RWPE2 (cell line): ENCODE measurements around the gene PLA2G2D.

ENCODE experiments used
- ATAC-seq: fragments of 200-7000 bp; cut with Tn5 transposase; 3 replicates; pipeline ENCODE4 v1.9.1; 2021; ENCODE audit warnings: low read depth
- DNase-seq: peaks from one replicate; pipeline ENCODE4 v3.0.0-alpha.2; 2020; ENCODE audit warnings: low spot score
- H3K27ac ChIP-seq: fragments of 450-650 bp; 2 replicates; pipeline ENCODE4 v1.5.1; 2017; ENCODE audit warnings: mild to moderate bottlenecking; ENCODE audit not compliant: poor library complexity, severe bottlenecking
- H3K27me3 ChIP-seq: fragments of 250-450 bp; sonication (Bioruptor Pico); 2 replicates; pipeline ENCODE4 v1.5.1; 2021; ENCODE audit warnings: mild to moderate bottlenecking, moderate library complexity; ENCODE audit not compliant: insufficient read depth, poor library complexity, severe bottlenecking
- H3K36me3 ChIP-seq: fragments of 250-450 bp; sonication (Bioruptor Pico); 2 replicates; pipeline ENCODE4 v1.5.1; 2020; ENCODE audit warnings: low read depth, mild to moderate bottlenecking, moderate library complexity
- H3K4me1 ChIP-seq: fragments of 250-450 bp; sonication (Bioruptor Pico); 2 replicates; pipeline ENCODE4 v1.5.1; 2021; ENCODE audit warnings: mild to moderate bottlenecking, moderate library complexity; ENCODE audit not compliant: insufficient read depth, poor library complexity, severe bottlenecking
- H3K4me3 ChIP-seq: fragments of 250-450 bp; sonication (Bioruptor Pico); 2 replicates; pipeline ENCODE4 v1.5.1; 2021; ENCODE audit warnings: mild to moderate bottlenecking, moderate library complexity; ENCODE audit not compliant: severe bottlenecking
- H3K9me3 ChIP-seq: fragments of 250-450 bp; sonication (Bioruptor Pico); 2 replicates; pipeline ENCODE4 v1.5.1; 2021; ENCODE audit warnings: mild to moderate bottlenecking, moderate library complexity; ENCODE audit not compliant: severe bottlenecking
- CTCF ChIP-seq: fragments of 450-650 bp; IDR thresholded peaks from one replicate; pipeline ENCODE4 v1.5.1; 2017; ENCODE audit warnings: mild to moderate bottlenecking, moderate library complexity; ENCODE audit not compliant: poor library complexity, severe bottlenecking

PLA2G2D gene

DNA sequence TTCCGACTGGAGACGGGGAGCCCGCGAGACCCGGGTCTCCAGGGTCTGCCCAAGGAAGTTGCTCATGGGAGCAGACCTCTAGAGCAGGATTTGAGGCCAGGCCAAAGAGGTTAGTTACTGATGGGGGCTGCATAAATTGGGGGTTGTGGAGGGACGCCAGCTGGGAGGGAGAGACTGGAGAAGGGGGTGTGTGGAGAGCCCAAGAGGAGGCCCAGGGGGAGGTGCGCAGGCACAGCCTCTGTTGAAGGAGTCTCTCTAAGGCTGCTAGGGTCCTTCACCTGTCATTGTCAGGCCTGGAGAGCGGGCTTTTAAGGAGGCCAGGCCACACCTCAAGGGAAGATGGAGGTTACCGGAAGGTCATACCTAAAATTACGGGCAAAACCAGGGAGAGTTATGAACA lies 49.0 kb downstream of the PLA2G2D start:
- Histone ChIP-seq H3K9me3 (no peaks in the 10 kb centered on the region), H3K36me3 (no peaks in the 10 kb centered on the region), H3K27ac (no peak overlapping the region), H3K27me3 (no peaks in the 10 kb centered on the region), H3K4me3 (no peak overlapping the region), H3K4me1 (no peaks in the 10 kb centered on the region)
- TF ChIP-seq CTCF = no peak
- no peak for ATAC-seq
- DNase-seq = no peak

- ATAC-seq = no peak
- no peaks in the 10 kb centered on the region for H3K9me3 ChIP-seq
Observed at GRCh38 chr1:20069874-20070273, 49.5 kb downstream of the PLA2G2D start, which contains the start of gene PLA2G5. Gene PLA2G5, plus strand, starts transcription at chr1:20070194. Its CDS starts 14,637 bp downstream, at chr1:20084831.

GRCh38 chr1:20068722-20069121 lies 50.6 kb downstream of the PLA2G2D start:
- TF ChIP-seq CTCF = no peak
- no peak overlapping the region for H3K4me3 ChIP-seq
- H3K9me3 ChIP-seq = no peaks in the 10 kb centered on the region
- DNase-seq (no peak), ATAC-seq (no peak)
- H3K4me1 ChIP-seq = peaks cover 2% of the 10 kb centered on the region
- no peaks in the 10 kb centered on the region for H3K36me3 ChIP-seq
- H3K27ac ChIP-seq = no peak overlapping the region
- H3K27me3 ChIP-seq = no peaks in the 10 kb centered on the region

More at GRCh38 chr1:20069874-20070273, 49.5 kb downstream of the PLA2G2D start, which contains the start of gene PLA2G5:
- TF ChIP-seq CTCF = no peak
- H3K4me3 ChIP-seq = no peak within 1 kb of the TSS
- DNase-seq = no peak
- H3K27ac ChIP-seq = no peak within 1 kb of the TSS
- H3K4me1 ChIP-seq = no peaks in the 10 kb centered on the region
- no peaks in the 10 kb centered on the region for H3K27me3 ChIP-seq
- no peaks in the 10 kb centered on the region for H3K36me3 ChIP-seq

GRCh38 chr1:20063861-20064292 lies 55.5 kb downstream of the PLA2G2D start:
- H3K27ac ChIP-seq = peak overlapping the region; percentile 19
- DNase-seq = no peak

More at GRCh38 chr1:20063861-20064292, 55.5 kb downstream of the PLA2G2D start:
- Histone ChIP-seq H3K4me1 (peaks cover 3% of the 10 kb centered on the region), H3K36me3 (no peaks in the 10 kb centered on the region), H3K4me3 (no peak overlapping the region), H3K27me3 (no peaks in the 10 kb centered on the region), H3K9me3 (no peaks in the 10 kb centered on the region)
- peak; percentile 93 for ATAC-seq
- no peak for TF ChIP-seq CTCF
